Measurements from ENCODE around the gene STRN. TPM values are rescaled to one million over a fixed set of nuclear protein-coding genes. Genes with fewer than 3 reads are reported as not detected.

Gene STRN
- total and polyA plus RNA-seq, 2 of the 13 experiments (the other 11 are each of a cell fraction or from before 2014, with no cell fraction given): 10.4 to 19.3 TPM

- Histone ChIP-seq H3K4me1 (ENCODE audit: insufficient read depth, low read length) (peaks cover 30% of the 10 kb centered on the region), H4K20me1 (ENCODE audit: insufficient read depth, low read length) (no peaks in the 10 kb centered on the region), H2AFZ (ENCODE audit: low read length) (no peak overlapping the region), H3K27ac (ENCODE audit: extremely low read length, insufficient read depth, low read length) (no peak overlapping the region), H3K36me3 (replicated peaks in 1 of 2; ENCODE audit: control insufficient read depth in 1 of 2, insufficient read depth in 2 of 2, low read length in 2 of 2) (no peaks in the 10 kb centered on the region), H3K9me3 (ENCODE audit: low read length) (no peaks in the 10 kb centered on the region), H3K4me2 (ENCODE audit: low read depth, low read length) (no peak overlapping the region), H3K27me3 (ENCODE audit: control insufficient read depth in 1 of 2, insufficient read depth in 2 of 2, low read length in 2 of 2) (no peaks in the 10 kb centered on the region; a peak in 1 of 5 replicates), H3K79me2 (ENCODE audit: insufficient read depth, low read length) (no peaks in the 10 kb centered on the region), H3K9ac (ENCODE audit: insufficient read depth, low read depth, low read length) (no peak overlapping the region), H3K4me3 (replicated peaks in 1 of 3; ENCODE audit: insufficient read depth in 1 of 3, low read depth in 2 of 3, low read length in 3 of 3) (no peak overlapping the region)
- CTCF ChIA-PET (ENCODE audit: low intra/inter-chr PET ratio, low total read pairs): no interaction called here
- no TSS peak for BruUV-seq (replicated peaks)
- FAIRE-seq: no peak
- no peak for DNase-seq (ENCODE audit: low spot score)
- in situ Hi-C loops (cut with HindIII; ENCODE audit: extremely low pct_ligation_motif_present, low pct_unique_long_range_greater_than_20kb) (no loop called here), intact Hi-C loops (cut with micrococcal nuclease; ENCODE audit: unreplicated experiment) (no loop called here)
- TF ChIP-seq ZNF589 (CRISPR knock-in tag; conservative IDR thresholded peaks at IDR 0.05) (no peak), ZNF251 (CRISPR knock-in tag; IDR thresholded peaks at IDR 0.05) (no peak), LCORL (IDR thresholded peaks at IDR 0.05) (no peak), LCORL (CRISPR knock-in tag; IDR thresholded peaks at IDR 0.05) (no peak), NFYC (CRISPR knock-in tag; IDR thresholded peaks at IDR 0.05) (no peak), ZBED4 (CRISPR knock-in tag; IDR thresholded peaks at IDR 0.05; ENCODE audit: borderline replicate concordance) (no peak)
- POLR2A ChIA-PET: no interaction called here
- no peak for ATAC-seq
Measured at GRCh38 chr2:36971990-36972389, 5.7 kb upstream of the STRN start.
